WERI-Rb-1 (cell line): ENCODE results near the gene PSENEN.

Experiments
- DNase-seq: peaks from one replicate; pipeline ENCODE4 v3.0.0-alpha.2; 2020
- H3K27ac ChIP-seq: fragments of 250-450 bp; sonication (Bioruptor Pico); 2 replicates; pipeline ENCODE4 v1.5.1; 2020; ENCODE audit warnings: mild to moderate bottlenecking, moderate library complexity
- H3K27me3 ChIP-seq: fragments of 250-450 bp; sonication (Bioruptor Pico); 2 replicates; pipeline ENCODE4 v1.5.1; 2021; ENCODE audit warnings: mild to moderate bottlenecking, low read depth, moderate library complexity; ENCODE audit not compliant: insufficient read depth, severe bottlenecking
- H3K36me3 ChIP-seq: fragments of 250-450 bp; sonication (Bioruptor Pico); 2 replicates; pipeline ENCODE4 v1.5.1; 2020; ENCODE audit warnings: mild to moderate bottlenecking, moderate library complexity
- H3K4me3 ChIP-seq: 2 replicates; pipeline ENCODE4 v1.5.1; 2011; ENCODE audit warnings: low read depth, mild to moderate bottlenecking, control low read depth, low read length
- H3K9me3 ChIP-seq: fragments of 250-450 bp; sonication (Bioruptor Pico); 2 replicates; pipeline ENCODE4 v1.5.1; 2021; ENCODE audit warnings: mild to moderate bottlenecking, moderate library complexity; ENCODE audit not compliant: severe bottlenecking
- CTCF ChIP-seq: IDR thresholded peaks from 2 replicates; pipeline ENCODE4 v1.5.1; 2011; ENCODE audit warnings: low read depth, mild to moderate bottlenecking, control low read depth, inconsistent platforms, low read length

PSENEN gene

GRCh38 chr19:35734273-35734672 lies 11.2 kb upstream of the PSENEN start:
- no peaks in the 10 kb centered on the region for H3K27me3 ChIP-seq
- no peak for TF ChIP-seq CTCF
- H3K9me3 ChIP-seq, result no peaks in the 10 kb centered on the region
- H3K27ac ChIP-seq, result no peak overlapping the region
- DNase-seq, result no peak
- H3K36me3 ChIP-seq, result peaks cover 89% of the 10 kb centered on the region
- no peak overlapping the region for H3K4me3 ChIP-seq

GRCh38 chr19:35734889-35735288 lies 10.6 kb upstream of the PSENEN start:
- no peaks in the 10 kb centered on the region for H3K9me3 ChIP-seq
- no peak for DNase-seq
- H3K36me3 ChIP-seq, result peaks cover 85% of the 10 kb centered on the region
- H3K4me3 ChIP-seq, result no peak overlapping the region
- H3K27me3 ChIP-seq, result no peaks in the 10 kb centered on the region
- no peak for TF ChIP-seq CTCF
- peak overlapping the region; percentile 51 for H3K27ac ChIP-seq

- TF ChIP-seq CTCF, result no peak
- DNase-seq, result no peak
- Histone ChIP-seq H3K4me3 (no peak overlapping the region), H3K9me3 (no peaks in the 10 kb centered on the region), H3K36me3 (peaks cover 63% of the 10 kb centered on the region), H3K27me3 (no peaks in the 10 kb centered on the region), H3K27ac (no peak overlapping the region)
Observed at GRCh38 chr19:35736913-35737886, 8.3 kb upstream of the PSENEN start.

- H3K27ac ChIP-seq, result no peak overlapping the region
- no peak for TF ChIP-seq CTCF
- no peak for DNase-seq
- no peaks in the 10 kb centered on the region for H3K9me3 ChIP-seq
- no peak overlapping the region for H3K4me3 ChIP-seq
- peaks cover 61% of the 10 kb centered on the region for H3K36me3 ChIP-seq
- no peaks in the 10 kb centered on the region for H3K27me3 ChIP-seq
Observed at GRCh38 chr19:35738021-35738886, 7.2 kb upstream of the PSENEN start.

GRCh38 chr19:35738887-35739229 lies 6.6 kb upstream of the PSENEN start:
- no peak for TF ChIP-seq CTCF
- H3K9me3 ChIP-seq, result no peaks in the 10 kb centered on the region
- H3K27ac ChIP-seq, result no peak overlapping the region
- H3K27me3 ChIP-seq, result no peaks in the 10 kb centered on the region
- no peak overlapping the region for H3K4me3 ChIP-seq
- no peak for DNase-seq
- peaks cover 55% of the 10 kb centered on the region for H3K36me3 ChIP-seq
